Adrenal gland (tissue), 12 donors: Measurements from ENCODE around the gene ZDHHC19. TPM values are rescaled to one million over a fixed set of nuclear protein-coding genes. Genes with fewer than 3 reads are reported as not detected.
A peak's percentile ranks its signal among the peaks of the same experiment; 100 is the strongest.

Source experiments
- DNase-seq, 7 donors: peaks; one replicate each; pipeline ENCODE4 v3.0.0-alpha.2; 2019 to 2020
- H3K27ac ChIP-seq, 5 donors: fragments of 200-600 bp; sonication (generic) in 4 of 5; 1 replicate in 3 of 5; 2 replicates in 2 of 5; pipeline versions ENCODE4 v1.5.1 to v1.8.0; 2016 to 2020; ENCODE audit warnings: mild to moderate bottlenecking in 1 of 5
- H3K27me3 ChIP-seq: fragments of 200-600 bp; 2 replicates; pipeline ENCODE4 v1.8.0; 2021
- H3K36me3 ChIP-seq, 2 donors: fragments of 200-600 bp; replicated peaks in 1 of 2; 1 replicate in 1 of 2; 2 replicates in 1 of 2; pipeline versions ENCODE4 v1.5.1 to v1.8.0; 2018 to 2022
- H3K4me1 ChIP-seq, 2 donors: fragments of 200-600 bp; replicated peaks in 1 of 2; 1 replicate in 1 of 2; 2 replicates in 1 of 2; pipeline versions ENCODE4 v1.5.1 to v1.8.0; 2018 to 2021
- H3K4me3 ChIP-seq, 4 donors: fragments of 200-600 bp; sonication (generic) in 3 of 4; one replicate each; pipeline ENCODE4 v1.5.1; 2016 to 2018
- H3K9me3 ChIP-seq, 3 donors: fragments of 200-600 bp; sonication (generic) in 1 of 3; replicated peaks in 1 of 3; 1 replicate in 2 of 3; 2 replicates in 1 of 3; pipeline versions ENCODE4 v1.5.1 to v1.8.0; 2016 to 2021
- CTCF ChIP-seq, 6 experiments: fragments of 450-650 bp in 4 of 6; fragments of 200-600 bp in 2 of 6; sonication (generic) in 1 of 6; IDR thresholded peaks; 1 replicate in 5 of 6; 2 replicates in 1 of 6; pipeline versions ENCODE4 v1.5.1 to v1.8.0; 2016 to 2021; ENCODE audit warnings: antibody characterized with exemption in 6 of 6, mild to moderate bottlenecking in 2 of 6, moderate library complexity in 1 of 6
- POLR2A ChIP-seq, 2 donors: fragments of 450-650 bp; IDR thresholded peaks; one replicate each; pipeline ENCODE4 v1.6.1; 2017; ENCODE audit warnings: antibody characterized with exemption in 2 of 2, mild to moderate bottlenecking in 2 of 2, moderate library complexity in 1 of 2
- WGBS, 4 donors: extraction: QIAGEN DNeasy Blood & Tissue Kit in 2 of 4; methylation state at CpG; one replicate each; pipeline versions ENCODE4 v1.1.5 to v1.1.7; 2013 to 2017; 5-methylcytosine and 5-hydroxymethylcytosine counted together
- intact Hi-C, 2 donors: fragments of 100-400 bp; cut with DNase I; formaldehyde crosslinking; loops; one replicate each; pipeline versions ENCODE4 v1.14.1 to v1.15.0; 2022 to 2023
- polyA plus RNA-seq, 3 donors: library from polyadenylated mRNA; stranded (reverse); fragments of 200-250 nt in 2 of 3; fragments of 350-450 nt in 1 of 3; fragmentation: Illumina TruSeq in 1 of 3; extraction: RNeasy Lipid Tissue Mini Kit (QIAGEN cat#74804) in 1 of 3; gene quantifications; one replicate each; pipeline ENCODE4 v1.2.3, GENCODE V29; 2013 to 2014
- total RNA-seq, 9 donors: library from RNA; depleted of rRNA in 4 of 9; stranded (reverse); fragments of >200 nt in 4 of 9; fragments of 120-200 nt in 1 of 9; fragmentation: NEBNext Ultra II Directional in 1 of 9; extraction: Animal tissue kit (Norgen Biotek cat#: 25700) in 1 of 9; gene quantifications; one replicate each; pipeline versions ENCODE4 v1.1.0 to v1.2.4, GENCODE V29; 2013 to 2023
- donor health status: healthy with polysubstance abuse.
- donor health status: Bipolar disorder and iron deficiency.
- donor health status: DM: yes; HTN: yes; CAD: no.
- donor health status: DM: no; HTN: no; CAD: no.
- donor health status: DM: no; HTN: no; CAD: no.
- donor health status: DM: yes; HTN: yes; CAD: no.

Gene ZDHHC19
- total and polyA plus RNA-seq, 12 donors = 3.0 to 59.2 (median 7.4) TPM; not detected in 1

DNA sequence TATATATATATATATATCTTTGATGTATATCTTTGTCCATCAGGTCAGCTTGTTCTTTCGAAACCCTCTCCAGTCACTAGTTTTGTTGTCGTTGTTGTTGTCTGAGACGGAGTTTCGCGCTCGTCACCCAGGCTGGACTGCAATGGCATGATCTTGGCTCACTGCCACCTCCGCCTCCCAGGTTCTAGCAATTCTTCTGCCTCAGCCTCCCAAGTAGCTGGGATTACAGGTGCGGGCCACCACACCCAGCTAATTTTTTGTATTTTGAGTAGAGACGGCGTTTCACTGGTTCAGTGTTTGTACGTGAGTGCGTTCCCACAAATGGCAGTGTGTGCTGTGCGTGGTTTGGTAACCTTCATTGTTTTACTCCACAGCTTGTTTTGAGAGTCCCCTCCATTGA lies 51.7 kb downstream of the ZDHHC19 start:
- Histone ChIP-seq H3K4me3 (no peak overlapping the region), H3K27me3 (no peaks in the 10 kb centered on the region), H3K27ac (peak overlapping the region in 2 of 5 donors; percentile 50 to 58), H3K36me3 (no peaks in the 10 kb centered on the region), H3K9me3 (no peaks in the 10 kb centered on the region), H3K4me1 (peaks cover 0 to 3% of the 10 kb centered on the region in 2 donors)
- TF ChIP-seq CTCF (IDR thresholded peaks at IDR 0.05) = no peak
- TF ChIP-seq POLR2A (IDR thresholded peaks at IDR 0.05) = no peak
- 92 to 97% (median 95%) methylated on average over 13 of the region's 13 CpGs for WGBS, 4 donors
- intact Hi-C loops = no loop called here
- DNase-seq = no peak

- no peak overlapping the region for H3K4me3 ChIP-seq
- H3K36me3 ChIP-seq = no peaks in the 10 kb centered on the region
- H3K27ac ChIP-seq = no peak overlapping the region
- H3K4me1 ChIP-seq = peaks cover 0 to 3% of the 10 kb centered on the region in 2 donors
- intact Hi-C loops = no loop called here
- WGBS, 4 donors = 73 to 88% (median 81%) methylated on average over 6 of the region's 6 CpGs
- no peak for TF ChIP-seq CTCF (IDR thresholded peaks at IDR 0.05)
- TF ChIP-seq POLR2A (IDR thresholded peaks at IDR 0.05) = no peak
- H3K9me3 ChIP-seq = no peaks in the 10 kb centered on the region
- H3K27me3 ChIP-seq = no peaks in the 10 kb centered on the region
- no peak for DNase-seq
Measured at GRCh38 chr3:196156160-196156559, 55.0 kb downstream of the ZDHHC19 start.

- no peak for TF ChIP-seq CTCF (IDR thresholded peaks at IDR 0.05)
- no peak for TF ChIP-seq POLR2A (IDR thresholded peaks at IDR 0.05)
- no peak overlapping the region for H3K27ac ChIP-seq
- WGBS, 4 donors = 65 to 68% (median 66%) methylated on average over 3 of the region's 3 CpGs
Measured at GRCh38 chr3:196150481-196150880, 60.7 kb downstream of the ZDHHC19 start.

DNA sequence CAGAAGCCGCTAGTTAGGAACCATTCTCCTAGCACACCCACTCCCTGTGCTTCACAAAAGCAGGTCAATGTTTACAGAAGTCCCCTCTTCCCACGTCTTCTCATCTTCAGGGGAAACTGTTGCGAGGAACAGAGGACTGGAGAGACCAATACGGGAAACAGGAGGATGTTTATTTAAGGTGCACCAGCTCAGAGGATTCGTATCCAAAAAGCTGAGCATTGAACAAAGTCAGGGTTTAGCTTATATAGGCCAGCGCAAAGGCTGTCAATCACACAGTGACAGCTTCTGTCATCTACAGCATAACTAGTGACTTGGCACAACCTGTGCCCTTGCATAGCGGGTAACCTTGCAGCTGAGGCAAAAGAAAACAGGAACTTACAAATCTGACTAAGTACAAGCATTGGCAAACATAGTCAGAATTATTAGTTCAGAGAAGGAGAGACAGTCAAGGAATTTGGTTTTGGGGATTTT lies 61.3 kb downstream of the ZDHHC19 start:
- TF ChIP-seq POLR2A (IDR thresholded peaks at IDR 0.05) = no peak
- no peak for TF ChIP-seq CTCF (IDR thresholded peaks at IDR 0.05)
- intact Hi-C loops = no loop called here
- H3K36me3 ChIP-seq = no peaks in the 10 kb centered on the region
- H3K9me3 ChIP-seq = no peaks in the 10 kb centered on the region
- no peak overlapping the region for H3K4me3 ChIP-seq
- H3K27ac ChIP-seq = no peak overlapping the region
- DNase-seq = no peak
- no peaks in the 10 kb centered on the region for H3K4me1 ChIP-seq
- H3K27me3 ChIP-seq = no peaks in the 10 kb centered on the region
- 73 to 91% (median 80%) methylated on average over 7 of the region's 7 CpGs for WGBS, 4 donors

More at GRCh38 chr3:196150481-196150880, 60.7 kb downstream of the ZDHHC19 start:
- Histone ChIP-seq H3K4me1 (no peaks in the 10 kb centered on the region), H3K9me3 (no peaks in the 10 kb centered on the region), H3K27me3 (no peaks in the 10 kb centered on the region), H3K36me3 (no peaks in the 10 kb centered on the region), H3K4me3 (no peak overlapping the region)
- DNase-seq = no peak
- intact Hi-C loops = no loop called here
